ENCODE data around the gene ARHGAP24. TPM values are rescaled to one million over a fixed set of nuclear protein-coding genes. Genes with fewer than 3 reads are reported as not detected.
"Not testable (repeated sequence)": the region's sequence is repeated elsewhere in the genome, so short reads cannot be mapped to it uniquely, and the experiment has no call there.

ARHGAP24 gene
- total RNA-seq, 2 donors from 2014 or later: 66.8 to 85.6 TPM

GRCh38 chr4:85500110-85500867 lies 25.3 kb downstream of the ARHGAP24 start:
- H3K36me3 Mint-ChIP-seq (ENCODE audit: low read depth): no peaks in the 10 kb centered on the region
- no peak overlapping the region for H3K4me3 ChIP-seq (ENCODE audit: low read length)
- H3K4me3 Mint-ChIP-seq: no peak overlapping the region
- DNase-seq: no peak
- H3K27me3 ChIP-seq (ENCODE audit: control insufficient read depth, insufficient read depth, low read length, poor library complexity, severe bottlenecking): no peaks in the 10 kb centered on the region
- H3K27ac Mint-ChIP-seq: no peak overlapping the region
- no peaks in the 10 kb centered on the region for H3K36me3 ChIP-seq (ENCODE audit: control insufficient read depth, insufficient read depth, low read length)
- H3K9me3 Mint-ChIP-seq: peaks cover 5% of the 10 kb centered on the region
- H3K27ac ChIP-seq (ENCODE audit: low read depth, low read length): no peak overlapping the region
- TF ChIP-seq CTCF (conservative IDR thresholded peaks at IDR 0.05): no peak
- no peaks in the 10 kb centered on the region for H3K4me1 ChIP-seq (ENCODE audit: control insufficient read depth, insufficient read depth, low read length)
- no peak overlapping the region for H3K9ac ChIP-seq (ENCODE audit: extremely low read depth, low read length, poor library complexity, severe bottlenecking)
- no peaks in the 10 kb centered on the region for H3K9me3 ChIP-seq (ENCODE audit: control insufficient read depth, low read length)
- 93 to 100% methylated on average over 1 to 3 of the region's 3 CpGs for WGBS, 2 experiments (ENCODE audit: insufficient coverage in 1 of 2, insufficient read length in 1 of 2)
- H3K4me1 Mint-ChIP-seq: peaks cover 4% of the 10 kb centered on the region
- no peaks in the 10 kb centered on the region for H3K27me3 Mint-ChIP-seq (ENCODE audit: insufficient read depth)

- H3K4me1 ChIP-seq (ENCODE audit: control insufficient read depth, insufficient read depth, low read length); H3K27me3 ChIP-seq (ENCODE audit: control insufficient read depth, insufficient read depth, low read length, poor library complexity, severe bottlenecking); H3K36me3 Mint-ChIP-seq (ENCODE audit: low read depth); H3K9ac ChIP-seq (ENCODE audit: extremely low read depth, low read length, poor library complexity, severe bottlenecking); H3K4me3 Mint-ChIP-seq; H3K27me3 Mint-ChIP-seq (ENCODE audit: insufficient read depth); H3K27ac ChIP-seq (ENCODE audit: low read depth, low read length); H3K4me1 Mint-ChIP-seq; H3K27ac Mint-ChIP-seq; H3K36me3 ChIP-seq (ENCODE audit: control insufficient read depth, insufficient read depth, low read length); DNase-seq; H3K4me3 ChIP-seq (ENCODE audit: low read length); H3K9me3 ChIP-seq (ENCODE audit: control insufficient read depth, low read length): not testable (repeated sequence)
- peaks cover 13% of the 10 kb centered on the region for H3K9me3 Mint-ChIP-seq
Measured at GRCh38 chr4:85501145-85501544, 26.2 kb downstream of the ARHGAP24 start.

GRCh38 chr4:85508654-85509053 lies 33.7 kb downstream of the ARHGAP24 start:
- Histone ChIP-seq H3K4me3 (ENCODE audit: low read length) (peak overlapping the region; percentile 16), H3K4me1 (ENCODE audit: control insufficient read depth, insufficient read depth, low read length) (peaks cover 7% of the 10 kb centered on the region), H3K27me3 (ENCODE audit: control insufficient read depth, insufficient read depth, low read length, poor library complexity, severe bottlenecking) (no peaks in the 10 kb centered on the region), H3K9me3 (ENCODE audit: control insufficient read depth, low read length) (peaks cover 8% of the 10 kb centered on the region), H3K9ac (ENCODE audit: extremely low read depth, low read length, poor library complexity, severe bottlenecking) (no peak overlapping the region), H3K36me3 (ENCODE audit: control insufficient read depth, insufficient read depth, low read length) (no peaks in the 10 kb centered on the region), H3K27ac (ENCODE audit: low read depth, low read length) (no peak overlapping the region)
- WGBS, 2 experiments (ENCODE audit: insufficient coverage in 1 of 2, insufficient read length in 1 of 2): 37 to 46% methylated on average over 2 of the region's 2 CpGs
- Mint-ChIP-seq H3K4me1 (peaks cover 7% of the 10 kb centered on the region), H3K27ac (peak overlapping the region; percentile 85), H3K9me3 (peaks cover 19% of the 10 kb centered on the region), H3K36me3 (ENCODE audit: low read depth) (peaks cover 3% of the 10 kb centered on the region), H3K27me3 (ENCODE audit: insufficient read depth) (no peaks in the 10 kb centered on the region), H3K4me3 (no peak overlapping the region)
- no peak for TF ChIP-seq CTCF (conservative IDR thresholded peaks at IDR 0.05)
- peak; percentile 69 for DNase-seq

All from endodermal cell (in vitro differentiated cells).